ENCODE data around the gene EDARADD.

Gene EDARADD

DNA sequence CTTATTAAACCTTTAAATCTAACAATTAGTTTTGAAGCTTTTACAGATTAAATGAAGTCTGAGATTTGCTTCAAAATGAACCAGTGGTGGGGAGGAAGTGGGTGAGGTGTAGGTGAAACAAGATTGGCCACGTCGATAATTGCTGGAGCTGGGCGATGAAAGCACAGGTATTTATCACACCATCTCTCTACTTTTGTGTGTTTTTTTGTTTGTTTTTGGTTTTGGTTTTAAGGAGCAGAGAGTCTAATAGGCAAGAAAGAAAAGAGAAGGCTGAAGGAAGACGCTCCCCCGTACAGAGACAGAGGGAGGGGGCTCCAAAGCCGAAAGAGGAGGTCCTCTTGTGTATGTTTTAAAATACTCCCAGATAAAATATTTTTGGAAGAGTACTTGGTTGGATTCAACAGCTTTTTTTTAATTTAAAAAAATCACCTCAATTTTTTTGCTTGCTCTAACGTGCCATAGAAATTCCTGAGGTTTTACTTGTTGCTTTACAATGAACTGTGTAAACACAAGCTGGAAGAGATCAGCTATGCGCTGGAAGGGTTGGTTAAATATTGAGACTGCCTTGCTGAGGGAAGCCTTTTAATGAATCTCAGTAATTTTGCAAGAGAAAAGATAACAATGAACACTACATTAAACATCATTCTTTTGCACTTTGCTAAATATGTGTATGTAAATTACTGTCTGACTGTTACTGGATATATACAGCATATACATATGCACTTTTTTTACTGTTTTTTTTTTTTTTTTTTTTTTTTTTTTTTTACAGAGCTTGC lies 123.0 kb downstream of the EDARADD start:
- peak; percentile 63 to 76 for ATAC-seq

DNA sequence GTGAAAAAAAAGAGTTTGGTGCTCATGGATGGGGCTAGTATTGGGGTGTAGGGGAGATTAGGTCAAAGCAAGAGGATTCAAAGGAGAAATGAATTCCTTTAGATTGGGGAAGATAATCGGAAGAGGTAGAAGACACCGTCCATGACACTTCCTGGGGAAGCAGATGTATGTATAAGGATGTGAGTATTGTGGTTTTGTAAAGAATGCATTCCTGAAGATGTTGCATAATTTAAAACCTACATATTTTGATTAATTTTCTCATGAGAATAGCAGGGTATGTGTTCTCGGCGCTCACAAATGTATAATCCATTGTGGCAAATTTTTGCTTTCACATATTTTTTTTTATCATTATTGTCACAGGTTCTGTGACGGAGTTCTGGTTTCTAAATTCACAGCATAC lies 124.2 kb downstream of the EDARADD start:
- no peak for ATAC-seq

DNA sequence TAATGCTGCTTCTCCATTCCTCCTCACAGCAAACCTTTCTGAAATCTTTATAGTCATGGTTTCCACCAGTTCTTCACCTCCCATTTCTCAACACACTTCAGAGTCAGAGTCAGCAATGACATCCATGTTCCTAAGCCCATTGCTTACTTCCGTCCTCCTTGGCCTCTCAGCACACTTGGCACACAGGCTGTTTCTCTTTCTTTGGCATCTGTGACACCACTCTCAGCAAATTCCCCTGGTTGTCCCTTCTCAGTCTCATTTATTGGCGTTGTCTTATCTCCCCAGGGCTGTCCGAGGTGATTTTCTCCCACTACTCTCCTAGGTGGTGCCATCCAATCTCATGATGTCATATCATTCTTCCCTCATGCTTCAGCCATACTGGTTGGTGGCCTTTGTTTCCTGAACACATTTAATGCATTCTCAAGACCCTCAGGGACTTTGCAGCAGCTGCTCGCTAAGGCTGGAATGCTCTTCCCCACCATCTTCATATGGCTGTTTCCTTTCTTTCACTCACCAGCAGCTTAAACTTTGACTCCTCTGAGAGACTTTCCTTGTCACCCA lies 126.4 kb downstream of the EDARADD start:
- ATAC-seq = no peak

DNA sequence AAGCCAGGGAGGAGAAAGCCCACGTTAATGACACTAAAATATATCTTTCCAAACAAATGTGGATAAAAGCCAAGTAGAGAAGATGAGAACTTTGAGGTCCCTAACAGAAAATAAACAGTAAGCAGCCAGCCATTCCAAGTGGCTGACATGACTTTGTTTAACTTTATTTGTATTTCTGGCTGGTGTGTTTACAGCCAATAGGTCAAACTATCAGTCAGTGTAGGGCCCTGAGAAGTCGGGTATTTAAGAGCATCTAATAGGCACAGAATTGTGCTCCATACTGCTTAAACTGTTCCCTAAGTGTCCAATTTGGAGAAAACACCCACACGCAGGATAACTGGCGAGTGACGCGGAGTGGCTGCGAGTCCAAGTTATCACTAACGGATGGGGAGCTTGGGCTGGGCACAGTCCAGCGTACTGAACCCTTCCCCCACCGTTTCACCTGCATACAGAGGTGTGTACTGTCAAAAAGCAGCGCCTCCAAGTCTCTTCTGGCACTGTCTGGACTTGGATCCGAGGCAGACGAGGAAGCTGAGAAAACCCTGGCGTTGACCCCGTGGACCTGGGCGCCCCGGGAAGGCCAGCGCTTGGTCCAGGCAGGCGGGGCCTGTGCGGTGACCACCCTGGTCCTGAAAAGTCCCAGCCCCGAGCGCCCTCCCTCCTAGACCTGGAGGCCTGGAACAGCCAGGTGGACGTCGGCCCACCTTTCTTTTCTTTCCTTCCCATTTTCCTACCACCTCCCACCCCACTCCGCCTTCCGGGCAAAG lies 129.0 kb downstream of the EDARADD start:
- no peak for ATAC-seq

DNA sequence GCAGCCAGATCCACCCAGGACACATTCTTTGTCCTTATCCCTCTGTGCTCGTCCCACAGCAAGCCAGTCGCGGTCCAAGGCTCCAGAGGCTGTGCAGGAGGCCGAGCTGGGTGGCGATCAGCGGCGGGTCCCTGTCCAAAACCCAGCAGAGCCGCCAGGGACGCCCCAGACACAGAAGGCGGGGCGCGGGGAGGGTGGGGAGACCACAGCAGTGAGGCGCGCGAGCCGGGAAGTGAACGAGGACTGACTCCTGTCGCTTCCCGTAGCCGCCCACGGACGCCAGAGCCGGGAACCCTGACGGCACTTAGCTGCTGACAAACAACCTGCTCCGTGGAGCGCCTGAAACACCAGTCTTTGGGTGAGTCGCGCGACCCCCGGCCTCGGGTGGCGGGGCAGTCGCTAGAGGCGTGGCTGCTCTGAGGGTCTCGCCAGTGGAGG lies 129.6 kb downstream of the EDARADD start, which contains the start of gene LGALS8:
Gene LGALS8 (plus strand): TSS at position 279 of the 438 bp plus-strand sequence. CDS start 2,089 bp downstream, outside the sequence.
- ATAC-seq = peak; percentile 62 to 66

DNA sequence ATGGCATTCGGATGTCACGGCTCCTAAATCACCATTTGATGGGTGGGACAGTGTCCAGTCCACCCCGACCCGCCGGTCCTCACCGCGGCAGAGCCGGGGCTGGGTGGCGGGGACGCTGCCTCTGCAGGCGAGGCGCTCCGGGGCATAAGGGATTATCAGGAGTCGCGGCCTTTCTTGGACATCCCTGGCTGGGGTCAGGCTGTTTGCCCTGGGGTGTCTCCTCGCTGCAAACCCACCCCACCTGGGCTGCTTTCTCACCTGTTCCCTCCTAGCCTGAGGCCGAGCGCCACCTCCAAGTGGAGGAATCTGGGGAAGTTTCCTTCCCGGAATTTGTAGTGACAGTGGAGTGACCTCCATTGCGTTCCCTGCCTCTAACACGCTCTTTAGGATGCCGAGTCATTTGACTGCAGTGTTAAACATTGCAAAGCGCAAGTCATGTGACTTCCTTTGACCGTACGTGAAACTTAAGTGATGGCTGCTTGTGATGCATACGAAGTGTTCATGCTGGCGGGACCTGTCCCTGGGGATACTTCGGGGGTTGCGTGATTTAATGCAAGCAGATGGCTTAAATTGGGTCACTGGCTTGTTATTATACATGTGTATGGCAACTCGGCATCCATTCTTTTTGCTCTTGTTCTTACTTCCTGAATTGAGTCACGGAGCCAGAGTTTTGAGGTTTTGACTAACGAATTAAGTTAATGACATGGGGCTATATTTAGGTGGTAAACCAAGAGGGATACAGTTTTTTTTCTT lies 130.2 kb downstream of the EDARADD start:
- peak; percentile 90 to 93 for ATAC-seq

DNA sequence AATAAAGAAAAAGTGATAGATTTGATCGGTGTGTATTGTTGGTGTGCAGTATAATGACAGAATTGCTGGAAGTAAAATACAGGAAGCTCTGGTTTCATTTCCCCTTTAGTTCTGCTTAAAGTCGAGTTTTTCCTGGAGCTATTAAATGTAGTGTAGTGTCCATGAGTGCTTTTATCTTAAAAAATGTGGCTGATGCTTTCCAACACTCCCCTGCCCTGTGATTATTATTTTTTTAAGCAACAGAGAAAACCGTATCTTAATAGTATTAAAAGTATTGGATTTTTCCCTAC lies 130.8 kb downstream of the EDARADD start:
- no peak for ATAC-seq

DNA sequence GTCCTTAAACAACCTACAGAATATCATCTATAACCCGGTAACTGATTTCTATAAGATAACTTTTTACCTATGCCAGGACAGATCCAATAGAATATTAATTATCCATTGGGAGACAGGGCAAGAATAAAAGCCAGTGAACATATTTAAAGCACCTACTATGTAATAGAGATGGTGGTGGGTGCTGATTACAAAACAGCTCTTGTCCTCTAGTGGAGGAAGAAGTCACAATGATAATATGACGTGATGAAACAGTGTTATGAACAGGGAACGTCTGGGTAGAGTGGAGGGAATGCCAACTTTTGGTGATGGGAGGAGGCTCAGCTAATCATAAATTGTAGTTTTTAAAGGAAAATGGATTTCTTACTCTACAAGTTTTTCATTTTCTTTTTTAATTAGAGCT lies 132.0 kb downstream of the EDARADD start:
- no peak for ATAC-seq

DNA sequence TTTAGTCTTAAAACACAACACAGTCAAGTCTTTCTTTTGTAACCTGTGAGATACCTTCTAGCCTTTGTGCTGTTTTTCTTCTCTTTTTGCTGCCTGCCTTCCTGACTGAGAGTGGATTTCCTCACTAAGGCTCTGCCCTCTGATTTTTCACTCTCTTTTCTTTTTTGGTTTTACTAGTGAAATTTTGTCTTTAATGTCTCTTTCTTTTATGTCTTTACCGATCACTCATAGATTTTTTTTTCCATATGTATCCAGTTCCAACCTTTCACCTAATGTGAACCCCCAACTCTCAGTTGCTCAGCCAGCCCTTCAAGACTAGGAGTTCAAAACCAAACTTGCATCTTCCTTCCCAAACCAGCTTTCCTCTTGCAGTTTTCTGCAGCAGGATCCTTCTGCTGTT lies 136.2 kb downstream of the EDARADD start:
- ATAC-seq = no peak

DNA sequence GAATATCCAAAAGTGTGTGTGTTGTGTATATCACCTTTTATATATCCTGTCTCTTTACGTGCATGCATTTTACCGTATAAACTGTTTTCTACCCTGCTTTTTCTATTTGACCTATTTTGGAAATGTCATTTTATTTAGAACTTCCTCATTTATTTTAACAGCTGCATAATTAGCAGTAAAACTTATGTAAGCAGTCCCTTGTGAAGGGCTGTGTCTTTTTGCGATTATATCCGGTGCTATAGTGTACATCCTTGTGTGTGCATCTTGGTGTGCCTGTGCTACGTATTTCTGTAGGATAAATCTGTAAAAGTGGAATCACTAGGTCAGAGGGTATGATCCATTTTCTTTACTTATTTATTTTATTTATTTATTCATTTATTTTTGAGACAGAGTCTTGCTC lies 136.9 kb downstream of the EDARADD start:
- no peak for ATAC-seq

DNA sequence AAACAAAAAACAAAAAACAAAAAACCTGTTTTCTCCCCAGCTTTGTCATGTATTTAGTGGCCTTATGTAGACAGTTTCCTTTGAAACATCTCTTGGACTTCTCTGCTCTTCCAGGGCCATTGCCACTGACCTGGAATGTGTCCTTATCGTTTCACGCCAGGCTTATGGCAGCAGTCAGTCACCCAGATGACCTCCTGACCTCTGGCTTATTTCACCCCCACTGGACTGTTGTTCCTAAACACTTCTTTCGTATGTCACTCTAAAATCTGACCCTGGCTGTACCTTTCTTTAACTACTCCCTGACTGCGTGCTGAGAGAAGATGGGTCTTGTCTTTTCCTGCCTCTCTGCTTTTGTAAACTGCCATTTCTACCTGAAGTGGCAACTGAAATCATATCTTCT lies 138.8 kb downstream of the EDARADD start:
- no peak for ATAC-seq

DNA sequence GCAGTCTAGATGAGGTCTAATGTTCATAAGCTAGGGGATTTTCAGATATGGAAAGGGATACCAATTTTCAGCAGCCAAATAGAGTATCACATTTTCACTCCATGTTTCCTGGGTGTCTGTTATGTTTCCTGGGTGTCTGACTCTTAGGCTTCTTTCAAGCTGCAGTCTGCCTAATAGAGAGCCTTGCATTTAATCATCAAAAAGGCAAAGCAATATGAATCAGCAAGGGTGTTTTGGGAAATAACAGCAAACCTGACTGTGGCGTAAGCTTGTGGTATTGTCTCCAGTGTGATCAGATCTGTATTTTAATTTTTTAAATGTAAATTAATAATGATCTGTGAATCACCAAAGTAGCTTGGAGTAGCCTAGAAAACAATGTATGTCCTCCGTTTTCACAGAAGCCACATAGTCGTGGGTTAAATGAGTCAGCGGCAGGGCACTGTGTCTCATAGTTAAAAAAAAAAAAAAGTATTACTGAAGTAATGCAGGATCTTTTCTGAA lies 140.1 kb downstream of the EDARADD start:
- peak; percentile 86 to 88 for ATAC-seq

All from activated CD4-positive, CD25-positive, alpha-beta regulatory T cell treated with anti-CD3 and anti-CD28 coated beads, Interleukin-2, amount 50 U/mL, for 24 hours (primary cell).